Erythroblast (primary cell): ENCODE measurements around the gene CUL4B.
A peak's percentile ranks its signal among the peaks of the same experiment; 100 is the strongest.

Experiments
- GATA1 ChIP-seq: IDR thresholded peaks from 2 replicates; pipeline ENCODE4 v1.6.1; 2011; ENCODE audit warnings: low read depth, mild to moderate bottlenecking, control low read depth, low read length, moderate library complexity
- POLR2A ChIP-seq: IDR thresholded peaks from 2 replicates; pipeline ENCODE4 v1.6.1; 2011; ENCODE audit warnings: mild to moderate bottlenecking, low read length

DNA sequence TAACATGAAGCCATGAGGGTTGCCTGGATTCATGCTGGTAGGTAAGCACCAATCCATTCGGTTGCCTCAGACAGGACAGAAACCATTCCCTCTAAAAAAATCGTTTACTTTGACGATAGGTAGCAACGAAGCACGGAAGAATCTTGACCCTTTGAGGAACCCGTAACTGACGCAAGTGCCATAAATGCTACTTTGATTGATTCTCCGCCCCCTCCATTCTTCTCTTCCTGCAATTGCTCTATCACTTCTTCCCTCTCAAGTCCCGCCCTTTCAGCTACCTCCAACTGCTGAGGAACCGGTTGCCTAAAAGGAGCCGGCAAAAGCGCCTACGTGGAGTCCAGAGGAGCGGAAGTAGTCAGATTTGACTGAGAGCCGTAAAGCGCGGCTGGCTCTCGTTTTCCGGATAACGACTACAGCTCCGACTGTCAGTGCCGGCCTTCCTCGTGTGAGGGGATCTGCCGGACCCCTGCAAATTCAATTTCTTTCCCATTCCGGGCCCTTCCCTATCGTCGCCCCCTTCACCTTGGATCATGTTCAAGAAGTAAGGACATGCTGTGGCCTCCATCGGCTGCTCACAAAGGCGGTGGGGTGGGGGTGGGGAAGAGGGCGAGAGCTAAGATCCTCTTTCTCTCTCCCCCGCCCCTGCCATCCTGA, 43.1 kb upstream of the CUL4B start, which contains the start of gene MCTS1:
- TF ChIP-seq POLR2A (peak; percentile 72), GATA1 (no peak)
